Endothelial cell of umbilical vein (primary cell): ENCODE data around the gene E2F4. TPM values are rescaled to one million over a fixed set of nuclear protein-coding genes. Genes with fewer than 3 reads are reported as not detected.

Experiments used
- BruUV-seq: library from RNA; stranded (reverse); fragments of 400-500 nt; replicated peaks from 2 replicates; lab custom pipeline; 2021; lab: Mats Ljungman, UMichigan
- CTCF ChIA-PET: fragments of 300-600, 350-600 bp; sonication (Branson Sonifier 250); formaldehyde crosslinking; loops from one replicate; lab custom pipeline; 2021; ENCODE audit warnings: antibody characterized with exemption, inconsistent platforms; lab: Charles Lee
- POLR2A ChIA-PET: fragments of 300-600, 350-600 bp; sonication (Branson Sonifier 250); formaldehyde crosslinking; loops from one replicate; lab custom pipeline; 2021; ENCODE audit warnings: antibody characterized with exemption, inconsistent platforms; lab: Charles Lee
- DNase-seq: peaks from one replicate; pipeline ENCODE4 v3.0.0-alpha.2; 2011; ENCODE audit warnings: low read depth, low spot score
- FAIRE-seq: peaks from 2 replicates; lab custom pipeline; 2011; peaks lifted over from hg19 to GRCh38; lab: Jason Lieb, UNC
- H2AFZ ChIP-seq: 2 replicates; pipeline ENCODE4 v1.6.0; 2012; ENCODE audit warnings: low read depth, low read length, control low read depth, inconsistent platforms
- H3K27ac ChIP-seq: 2 replicates; pipeline ENCODE4 v1.5.1; 2011; ENCODE audit warnings: low read depth, mild to moderate bottlenecking, control low read depth, low read length, moderate library complexity; ENCODE audit not compliant: insufficient read depth
- H3K27me3 ChIP-seq, 2 experiments: 2 replicates each; pipeline versions ENCODE4 v1.6.0 to v1.6.1; 2011; ENCODE audit warnings: low read length in 2 of 2, mixed read lengths in 1 of 2; ENCODE audit not compliant: control insufficient read depth in 2 of 2, insufficient read depth in 2 of 2
- H3K36me3 ChIP-seq, 2 experiments: 2 replicates in 1 of 2; 3 replicates in 1 of 2; pipeline ENCODE4 v1.5.1; 2011; ENCODE audit warnings: low read length in 2 of 2, mild to moderate bottlenecking in 1 of 2, moderate library complexity in 1 of 2; ENCODE audit not compliant: control insufficient read depth in 2 of 2, insufficient read depth in 2 of 2; ENCODE audit errors: extremely low read depth in 1 of 2
- H3K4me1 ChIP-seq: 3 replicates; pipeline ENCODE4 v1.5.1; 2011; ENCODE audit warnings: mild to moderate bottlenecking, low read length; ENCODE audit not compliant: control insufficient read depth, insufficient read depth; ENCODE audit errors: extremely low read depth
- H3K4me2 ChIP-seq: 2 replicates; pipeline ENCODE4 v1.6.1; 2011; ENCODE audit warnings: low read length, control low read depth, mixed read lengths; ENCODE audit not compliant: insufficient read depth
- H3K4me3 ChIP-seq, 3 experiments: fragments of 200-600 bp in 1 of 3; sonication (generic), shearing (Covaris generic) in 1 of 3; replicated peaks in 1 of 3; 2 replicates each; pipeline ENCODE4 v1.5.1; 2011 to 2016; ENCODE audit warnings: control low read depth in 3 of 3, low read length in 3 of 3, mild to moderate bottlenecking in 2 of 3, inconsistent platforms in 1 of 3, low read depth in 1 of 3, moderate library complexity in 1 of 3; ENCODE audit not compliant: insufficient read depth in 1 of 3
- H3K79me2 ChIP-seq: 2 replicates; pipeline ENCODE4 v1.6.0; 2012; ENCODE audit warnings: low read length, inconsistent platforms; ENCODE audit not compliant: control insufficient read depth, insufficient read depth
- H3K9ac ChIP-seq: replicated peaks from 2 replicates; pipeline ENCODE3; 2011; ENCODE audit warnings: low read length, control low read depth; ENCODE audit not compliant: insufficient read depth; ENCODE audit errors: extremely low read depth
- H3K9me1 ChIP-seq: replicated peaks from 3 replicates; pipeline ENCODE4 v1.6.0; 2011; ENCODE audit warnings: mild to moderate bottlenecking, low read length; ENCODE audit not compliant: control insufficient read depth, insufficient read depth; ENCODE audit errors: extremely low read depth
- H3K9me3 ChIP-seq: replicated peaks from 2 replicates; pipeline ENCODE4 v1.5.1; 2012; ENCODE audit warnings: low read length, inconsistent platforms; ENCODE audit not compliant: control insufficient read depth, insufficient read depth
- H4K20me1 ChIP-seq: replicated peaks from 2 replicates; pipeline ENCODE3; 2011; ENCODE audit warnings: mild to moderate bottlenecking, low read length; ENCODE audit not compliant: control insufficient read depth, insufficient read depth; ENCODE audit errors: extremely low read depth
- CTCF ChIP-seq, 2 donors: IDR thresholded peaks; 1 replicate in 1 of 2; 2 replicates in 1 of 2; pipeline ENCODE4 v1.5.1; 2011; ENCODE audit warnings: low read length in 2 of 2, mild to moderate bottlenecking in 2 of 2, moderate library complexity in 2 of 2, control low read depth in 1 of 2, inconsistent platforms in 1 of 2, low read depth in 1 of 2; ENCODE audit not compliant: insufficient read depth in 1 of 2; ENCODE audit errors: extremely low read depth in 1 of 2
- EZH2 ChIP-seq: IDR thresholded peaks from 2 replicates; pipeline ENCODE4 v1.6.1; 2012; ENCODE audit warnings: borderline replicate concordance, low read depth, mild to moderate bottlenecking, moderate library complexity, low read length, inconsistent platforms; ENCODE audit not compliant: severe bottlenecking
- FOS ChIP-seq: IDR thresholded peaks from 2 replicates; pipeline ENCODE4 v1.6.1; 2011; ENCODE audit warnings: mild to moderate bottlenecking, low read length, moderate library complexity, borderline replicate concordance; ENCODE audit not compliant: insufficient read depth
- GATA2 ChIP-seq: IDR thresholded peaks from 2 replicates; pipeline ENCODE4 v1.7.0; 2011; ENCODE audit warnings: low read depth, mild to moderate bottlenecking, moderate library complexity, mixed read lengths, low read length; ENCODE audit not compliant: insufficient read length, insufficient read depth
- JUN ChIP-seq: IDR thresholded peaks from 2 replicates; pipeline ENCODE4 v1.6.1; 2011; ENCODE audit warnings: borderline replicate concordance, low read depth; ENCODE audit not compliant: insufficient read length, insufficient read depth
- MAX ChIP-seq: IDR thresholded peaks from 2 replicates; pipeline ENCODE4 v1.6.1; 2011; ENCODE audit not compliant: insufficient read depth, insufficient read length
- MYC ChIP-seq: IDR thresholded peaks from one replicate; pipeline ENCODE4 v1.6.1; 2011; ENCODE audit warnings: mild to moderate bottlenecking, low read depth, low read length
- POLR2A ChIP-seq: IDR thresholded peaks from 2 replicates; pipeline ENCODE4 v1.6.1; 2012; ENCODE audit warnings: low read depth, mild to moderate bottlenecking, control low read depth, low read length
- POLR2AphosphoS5 ChIP-seq: IDR thresholded peaks from 2 replicates; pipeline ENCODE4 v1.6.1; 2012; ENCODE audit warnings: low read depth, mild to moderate bottlenecking, control low read depth, low read length, moderate library complexity; ENCODE audit not compliant: insufficient read depth
- dilution Hi-C: fragments of 300-500 bp; cut with MboI; formaldehyde crosslinking; loops from one replicate; pipeline ENCODE4 v1.15.0; 2019; ENCODE audit warnings: low sequenced_read_pairs; ENCODE audit not compliant: extremely low pct_ligation_motif_present
- intact Hi-C: fragments of 100-400 bp; cut with micrococcal nuclease; formaldehyde crosslinking; loops from one replicate; pipeline ENCODE4 v1.10.0; 2022
- polyA plus RNA-seq, 4 experiments: library from polyadenylated mRNA; depleted of rRNA in 3 of 4; stranded (reverse) in 3 of 4; unstranded in 1 of 4; fragments of >200 nt; gene quantifications; 2 replicates each; pipeline versions ENCODE4 v1.2.1 to v1.2.3, GENCODE V29; 2011 to 2012; ENCODE audit warnings: missing spikeins in 1 of 4
- total RNA-seq: library from RNA; stranded (reverse); gene quantifications from 2 replicates; pipeline ENCODE4 v1.2.3, GENCODE V29; 2021

Gene E2F4
- total and polyA plus RNA-seq, 2 donors (not counting 3 experiments of a cell fraction or from before 2014, with no cell fraction given): 112 to 168 TPM

- no peak for FAIRE-seq
- intact Hi-C loops (no loop called here), dilution Hi-C loops (no loop called here)
- H3K27me3 ChIP-seq: peaks cover 24 to 30% of the 10 kb centered on the region in 2 experiments
- H3K9me1 ChIP-seq: no peaks in the 10 kb centered on the region
- H3K79me2 ChIP-seq: no peaks in the 10 kb centered on the region
- ChIA-PET CTCF (interaction anchor here (0.6 to 4.2 kb wide), 11 partner anchors 9 to 215 kb away, joined by 3 to 29 read pairs (median 8); partner anchors contain the start of genes EXOC3L1, FBXL8, MATCAP1 and TRADD), POLR2A (no interaction called here)
- H2AFZ ChIP-seq: no peak overlapping the region
- BruUV-seq: no TSS peak
- H3K9me3 ChIP-seq: no peaks in the 10 kb centered on the region
- no peak overlapping the region for H3K4me3 ChIP-seq
- TF ChIP-seq EZH2: no peak
- TF ChIP-seq MYC: no peak
- no peak for TF ChIP-seq MAX
- no peak for TF ChIP-seq CTCF (IDR thresholded peaks at IDR 0.05; ENCODE audit: extremely low read depth in 1 of 2, insufficient read depth in 1 of 2, low read depth in 1 of 2, low read length in 2 of 2)
- no peak for TF ChIP-seq POLR2A
- TF ChIP-seq GATA2: no peak
- no peak for TF ChIP-seq POLR2AphosphoS5
- no peak for TF ChIP-seq JUN
- no peak for TF ChIP-seq FOS
- no peak for DNase-seq
- no peak overlapping the region for H3K27ac ChIP-seq
- no peaks in the 10 kb centered on the region for H4K20me1 ChIP-seq
- no peaks in the 10 kb centered on the region for H3K36me3 ChIP-seq
- H3K4me1 ChIP-seq: peaks cover 23% of the 10 kb centered on the region
- no peak overlapping the region for H3K4me2 ChIP-seq
- H3K9ac ChIP-seq: no peak overlapping the region
Observed at GRCh38 chr16:67169011-67169451, 22.9 kb upstream of the E2F4 start.
